Cardiac septum (tissue), 1 donor: ENCODE data around the gene RNF187. TPM values are rescaled to one million over a fixed set of nuclear protein-coding genes. Genes with fewer than 3 reads are reported as not detected.
A peak's percentile ranks its signal among the peaks of the same experiment; 100 is the strongest.

Experiments
- DNase-seq: peaks from one replicate; pipeline ENCODE4 v3.0.0-alpha.2; 2020; ENCODE audit warnings: low spot score
- intact Hi-C: fragments of 100-400 bp; cut with DNase I; formaldehyde crosslinking; loops from one replicate; pipeline ENCODE4 v1.14.0; 2022
- microRNA-seq: library from miRNA; unstranded; fragments of <30 nt; microRNA quantifications from one replicate; pipeline ENCODE4 v1.2.0, GENCODE V29; 2020
- total RNA-seq: library from RNA; stranded (reverse); fragmentation: NEBNext Ultra II Directional; extraction: Animal tissue kit (Norgen Biotek cat#: 25700); gene quantifications from one replicate; pipeline ENCODE4 v1.2.1, GENCODE V29; 2021
- donor health status: DM: no; HTN: no; CAD: no.

RNF187 gene
- total RNA-seq, 1 donor from 2014 or later: 83.2 TPM

- no peak for DNase-seq
- intact Hi-C loops: no loop called here
Measured at GRCh38 chr1:228530951-228531731, 44.0 kb downstream of the RNF187 start.

- DNase-seq: peak; percentile 36
- intact Hi-C loops: no loop called here
Measured at GRCh38 chr1:228538831-228539230, 51.6 kb downstream of the RNF187 start.

GRCh38 chr1:228540161-228540917 lies 53.2 kb downstream of the RNF187 start:
- peak; percentile 38 for DNase-seq
- intact Hi-C loops: no loop called here

- DNase-seq: peak; percentile 47
- intact Hi-C loops: no loop called here
Measured at GRCh38 chr1:228541725-228542124, 54.5 kb downstream of the RNF187 start.

- intact Hi-C loops: no loop called here
- no peak for DNase-seq
Measured at GRCh38 chr1:228542376-228542775, 55.2 kb downstream of the RNF187 start.

GRCh38 chr1:228542981-228543380 lies 55.8 kb downstream of the RNF187 start:
- peak; percentile 41 for DNase-seq
- intact Hi-C loops: no loop called here

DNA sequence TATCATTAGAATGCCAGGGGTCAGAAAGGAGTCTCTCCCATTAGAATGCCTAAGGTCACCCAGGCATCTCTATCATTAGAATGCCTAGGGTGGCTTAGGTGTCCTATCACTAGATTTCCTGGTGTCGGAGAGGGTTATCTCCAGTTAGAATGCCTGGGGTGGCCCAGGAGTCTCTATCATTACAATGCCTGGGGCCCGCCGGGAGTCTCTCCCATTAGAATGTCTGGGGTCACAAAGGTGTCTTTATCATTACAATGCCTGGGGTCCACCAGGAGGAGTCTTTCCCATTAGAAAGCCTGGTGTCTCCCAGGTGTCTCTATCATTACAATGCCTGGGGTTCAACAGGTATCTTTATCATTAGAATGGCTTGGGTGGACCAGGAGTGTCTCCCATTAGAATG lies 56.2 kb downstream of the RNF187 start:
- no peak for DNase-seq
- intact Hi-C loops: no loop called here

DNA sequence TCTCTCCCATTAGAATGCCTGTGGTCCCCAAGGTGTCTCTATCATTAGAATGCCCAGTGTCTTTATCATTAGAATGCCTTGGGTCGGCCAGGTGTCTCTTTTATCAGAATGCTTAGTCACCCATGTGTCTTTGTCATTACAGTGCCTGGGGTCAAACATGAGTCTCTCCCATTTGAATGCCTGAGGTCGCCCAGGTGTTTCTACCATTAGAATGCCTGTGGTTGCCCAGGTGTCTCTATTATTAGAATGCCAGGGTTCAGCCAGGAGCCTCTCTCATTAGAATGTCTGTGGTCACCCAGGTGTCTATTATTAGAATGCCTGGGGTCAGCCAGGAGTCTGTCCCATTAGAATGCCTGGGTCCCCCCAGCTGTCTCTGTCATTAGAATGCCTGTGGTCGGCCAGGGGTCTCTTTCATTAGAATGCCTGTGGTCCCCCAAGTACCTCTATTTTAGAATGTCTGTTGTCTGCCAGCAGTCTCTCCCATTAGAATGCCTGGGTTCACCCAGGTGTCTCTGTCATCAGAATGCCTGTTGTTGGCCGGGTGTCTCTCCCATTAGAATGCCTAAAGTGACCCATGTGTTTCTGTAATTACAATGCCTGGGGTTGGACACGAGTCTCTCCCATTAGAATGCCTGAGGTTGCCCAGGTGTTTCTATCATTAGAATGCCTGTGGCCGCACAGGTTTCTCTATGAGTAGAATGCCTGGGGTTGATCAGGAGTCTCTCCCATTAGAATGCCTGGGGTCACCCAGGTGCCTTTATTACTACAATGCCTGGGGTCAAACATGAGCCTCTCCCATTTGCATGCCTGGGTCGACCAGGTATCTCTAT lies 57.1 kb downstream of the RNF187 start:
- peak; percentile 63 for DNase-seq
- intact Hi-C loops: no loop called here

DNA sequence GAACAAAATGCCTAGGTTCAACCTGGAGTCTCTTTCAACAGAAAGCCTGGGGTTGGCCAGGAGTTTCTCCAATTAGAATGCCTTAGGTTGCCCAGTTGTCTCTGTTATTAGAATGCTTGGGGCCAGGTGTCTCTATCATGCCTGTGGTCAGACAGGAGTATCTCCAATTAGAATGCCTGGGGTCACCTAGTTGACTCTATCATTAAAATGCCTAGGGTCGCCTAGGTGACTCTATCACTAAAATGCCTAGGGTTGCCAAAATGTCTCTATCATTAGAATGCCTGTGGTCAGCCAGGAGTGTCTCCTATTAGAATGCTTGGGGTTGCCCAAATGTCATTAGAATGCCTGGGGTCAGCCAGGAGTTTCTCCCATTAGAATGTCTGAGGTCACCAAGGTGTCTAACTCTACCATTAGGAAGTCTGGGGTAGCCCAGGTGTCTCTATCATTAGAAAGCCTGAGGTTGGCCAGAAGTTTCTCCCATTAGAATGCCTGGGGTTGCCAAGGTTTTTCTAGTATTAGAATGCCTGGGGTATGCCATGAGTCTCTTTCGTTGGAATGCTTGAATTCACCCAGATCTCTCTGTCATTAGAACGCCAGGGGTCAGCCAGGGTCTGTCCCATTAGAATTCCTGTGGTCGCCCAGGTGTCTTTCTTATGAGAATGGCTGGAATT lies 57.9 kb downstream of the RNF187 start:
- intact Hi-C loops: no loop called here

More for the DNA sequence above, 57.9 kb downstream of the RNF187 start:
- peak; percentile 44 for DNase-seq

Small RNAs within 50 kb of the gene (microRNA-seq; reads per million reads assigned to microRNA genes)
- not detected for gene MIR4666A

Other genes with a start within 250 kb of the RNF187 start
- 7.3 TPM for gene TRIM11, start 80.5 kb upstream of the RNF187 start, total RNA-seq
- gene TRIM17, start 70.5 kb upstream of the RNF187 start, total RNA-seq: 0.46 TPM
- gene RHOU, start 248.1 kb downstream of the RNF187 start, total RNA-seq: 3.8 TPM